A549 (cell line): ENCODE results near the gene C8A. TPM values are rescaled to one million over a fixed set of nuclear protein-coding genes. Genes with fewer than 3 reads are reported as not detected.

Experiments used
- ATAC-seq, 2 experiments: fragments of 200-7000 bp in 1 of 2; fragments of >200 bp in 1 of 2; cut with Nextera tagmentation in 1 of 2; cut with Tn5 transposase in 1 of 2; 3 replicates each; pipeline versions ENCODE4 v1.8.0 to v1.9.1; 2018 to 2020; ENCODE audit warnings: mild to moderate bottlenecking in 1 of 2, moderate library complexity in 1 of 2
- CTCF ChIA-PET: fragments of 300-600 bp; sonication (Branson Sonifier 250); formaldehyde crosslinking; extraction: SDS; loops from one replicate; lab custom pipeline; 2021; ENCODE audit warnings: antibody characterized with exemption, inconsistent platforms; lab: Yijun Ruan, JAX
- POLR2A ChIA-PET: fragments of 350-600 bp; formaldehyde crosslinking; extraction: SDS; loops from one replicate; lab custom pipeline; 2021; ENCODE audit warnings: antibody characterized with exemption, inconsistent platforms; lab: Yijun Ruan, JAX
- DNase-seq, 2 experiments: peaks; one replicate each; pipeline versions ENCODE4 v3.0.0 to v3.0.0-alpha.2; 2011 to 2016; ENCODE audit warnings: low read depth in 1 of 2, low spot score in 1 of 2
- FAIRE-seq: peaks from 2 replicates; lab custom pipeline; 2011; peaks lifted over from hg19 to GRCh38; lab: Jason Lieb, UNC
- H3K27ac ChIP-seq, 2 experiments: fragments of >200 bp; sonication (Bioruptor Twin); formaldehyde crosslinking; 3 replicates each; pipeline ENCODE4 v1.5.1; 2016 to 2017
- H3K4me1 ChIP-seq: fragments of >200 bp; sonication (Bioruptor Twin); formaldehyde crosslinking; 3 replicates; pipeline ENCODE4 v1.6.1; 2016
- H3K4me2 ChIP-seq: fragments of >200 bp; sonication (Bioruptor Twin); formaldehyde crosslinking; 3 replicates; pipeline ENCODE4 v1.6.1; 2016
- H3K4me3 ChIP-seq: fragments of >200 bp; sonication (Bioruptor Twin); formaldehyde crosslinking; 3 replicates; pipeline ENCODE4 v1.5.1; 2016
- H3K9me3 ChIP-seq: fragments of >200 bp; sonication (Bioruptor Twin); formaldehyde crosslinking; 3 replicates; pipeline ENCODE4 v1.6.1; 2016
- ATOH8 ChIP-seq: fragments of 250-450 bp; sonication (Bioruptor Pico); IDR thresholded peaks from 2 replicates; pipeline ENCODE4 v1.5.0; 2020; ENCODE audit warnings: low read depth, mild to moderate bottlenecking, moderate library complexity
- BHLHE40 ChIP-seq: IDR thresholded peaks from 2 replicates; pipeline ENCODE4 v1.6.1; 2012; ENCODE audit warnings: low read depth, low read length, inconsistent platforms
- CBX2 ChIP-seq: fragments of 200-600 bp; sonication (generic); IDR thresholded peaks from 2 replicates; pipeline ENCODE4 v1.6.1; 2016; ENCODE audit warnings: low read depth, mild to moderate bottlenecking, borderline replicate concordance
- CHD2 ChIP-seq: fragments of 150-350 bp; IDR thresholded peaks from 2 replicates; pipeline ENCODE4 v1.6.1; 2014; ENCODE audit warnings: low read length; ENCODE audit not compliant: partially characterized antibody
- EP300 ChIP-seq, 2 experiments: fragments of >200 bp; sonication (Bioruptor Twin); formaldehyde crosslinking; IDR thresholded peaks; 2 replicates in 1 of 2; 3 replicates in 1 of 2; pipeline ENCODE4 v1.6.1; 2016 to 2017
- ESRRA ChIP-seq: fragments of 150-350 bp; IDR thresholded peaks from 2 replicates; pipeline ENCODE4 v1.6.1; 2014; ENCODE audit warnings: mild to moderate bottlenecking, low read length, borderline replicate concordance
- GATA3 ChIP-seq: IDR thresholded peaks from 2 replicates; pipeline ENCODE4 v1.6.1; 2012; ENCODE audit warnings: borderline replicate concordance
- HEYL ChIP-seq: fragments of 250-450 bp; sonication (Bioruptor Pico); IDR thresholded peaks from 2 replicates; pipeline ENCODE4 v1.8.0; 2021; ENCODE audit warnings: mild to moderate bottlenecking, moderate library complexity
- HOXA7 ChIP-seq: fragments of 250-450 bp; sonication (Bioruptor Pico); IDR thresholded peaks from 2 replicates; pipeline ENCODE4 v1.5.0; 2020; ENCODE audit warnings: mild to moderate bottlenecking, moderate library complexity
- MAFK ChIP-seq: fragments of 450-650 bp; IDR thresholded peaks from 2 replicates; pipeline ENCODE4 v1.6.1; 2014; ENCODE audit not compliant: partially characterized antibody
- NFE2L2 ChIP-seq: fragments of 150-350 bp; conservative IDR thresholded peaks from 2 replicates; pipeline ENCODE4 v1.6.1; 2014; ENCODE audit warnings: low read length
- NPAS2 ChIP-seq: fragments of 250-450 bp; sonication (Bioruptor Pico); IDR thresholded peaks from 2 replicates; pipeline ENCODE4 v1.8.0; 2022; ENCODE audit warnings: mild to moderate bottlenecking, moderate library complexity, borderline replicate concordance
- NR3C1 ChIP-seq: fragments of >200 bp; sonication (Bioruptor Twin); formaldehyde crosslinking; IDR thresholded peaks from 3 replicates; pipeline ENCODE4 v1.6.1; 2017
- PHF8 ChIP-seq: fragments of 200-600 bp; sonication (generic); IDR thresholded peaks from 2 replicates; pipeline ENCODE4 v1.6.1; 2016; ENCODE audit warnings: low read depth, mild to moderate bottlenecking, antibody characterized with exemption, moderate library complexity, borderline replicate concordance
- RAD21 ChIP-seq, 2 experiments: fragments of >200 bp in 1 of 2; sonication (Bioruptor Twin) in 1 of 2; formaldehyde crosslinking in 1 of 2; IDR thresholded peaks in 1 of 2; conservative IDR thresholded peaks in 1 of 2; 2 replicates in 1 of 2; 3 replicates in 1 of 2; pipeline ENCODE4 v1.6.1; 2012 to 2018; ENCODE audit warnings: inconsistent platforms in 1 of 2
- RCOR1 ChIP-seq: fragments of 150-350 bp; IDR thresholded peaks from 2 replicates; pipeline ENCODE4 v1.6.1; 2014; ENCODE audit warnings: antibody characterized with exemption, low read length, low read depth
- RNF2 ChIP-seq: fragments of 200-600 bp; sonication (generic); IDR thresholded peaks from 2 replicates; pipeline ENCODE4 v1.6.1; 2016; ENCODE audit warnings: low read depth, mild to moderate bottlenecking, antibody characterized with exemption, moderate library complexity, borderline replicate concordance
- SREBF2 ChIP-seq: fragments of 450-650 bp; IDR thresholded peaks from 2 replicates; pipeline ENCODE4 v1.6.1; 2014; ENCODE audit warnings: mild to moderate bottlenecking, moderate library complexity
- WGBS: methylation state at CpG from one replicate; pipeline ENCODE4 v1.1.6; 2017; ENCODE audit errors: missing lambda C conversion rate; 5-methylcytosine and 5-hydroxymethylcytosine counted together
- polyA plus RNA-seq, 4 experiments: library from polyadenylated mRNA; depleted of rRNA in 3 of 4; stranded (reverse); fragments of >200 nt; fragmentation: RNase III in 1 of 4; extraction: RNeasy Plus Mini Kit Qiagen cat#74134 plus additional on column Dnase treatment in 1 of 4; gene quantifications; 2 replicates in 3 of 4; 3 replicates in 1 of 4; pipeline ENCODE4 v1.2.3, GENCODE V29; 2011 to 2017

C8A gene
- polyA plus RNA-seq, 2 of the 4 experiments (the other 2 are of a cell fraction) = not detected

- H3K27ac ChIP-seq = no peak overlapping the region
- no peak for TF ChIP-seq NPAS2 (CRISPR knock-in tag)
- no peak for TF ChIP-seq RCOR1
- TF ChIP-seq MAFK = no peak
- TF ChIP-seq CBX2 = no peak
- no peak for TF ChIP-seq CHD2
- DNase-seq (no peak), FAIRE-seq (no peak), ATAC-seq (no peak)
- H3K9me3 ChIP-seq = no peaks in the 10 kb centered on the region
- ChIA-PET CTCF (interaction anchor here (1.0 kb wide), 1 partner anchor 180 kb away, joined by 3 read pairs; no protein-coding TSS in a partner anchor), POLR2A (no interaction called here)
- no peaks in the 10 kb centered on the region for H3K4me1 ChIP-seq
- no peak overlapping the region for H3K4me2 ChIP-seq
- no peak overlapping the region for H3K4me3 ChIP-seq
- 80% methylated on average over 1 of the region's 1 CpG for WGBS
Observed at GRCh38 chr1:56966698-56966999, 112.1 kb downstream of the C8A start.

DNA sequence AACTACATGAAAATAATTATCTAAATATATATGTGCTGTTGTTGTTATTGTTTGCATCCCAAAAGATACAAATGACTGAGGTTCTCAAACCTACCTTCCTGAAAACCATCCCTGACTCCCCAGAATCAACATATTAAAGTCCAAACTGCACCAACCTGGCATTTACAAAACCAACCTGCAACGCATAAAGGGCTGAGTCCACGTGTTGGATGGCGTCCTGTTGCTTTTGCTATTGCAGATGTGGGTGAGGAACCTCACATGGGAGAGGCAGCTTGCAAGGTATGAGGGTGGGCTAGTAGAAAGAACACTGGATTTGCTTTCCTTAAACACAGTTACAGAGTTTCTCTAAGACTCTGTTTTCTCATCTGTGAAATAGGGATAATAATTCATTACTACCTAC is 112.8 kb downstream of the C8A start:
- Histone ChIP-seq H3K27ac (no peak overlapping the region), H3K4me2 (no peak overlapping the region), H3K4me1 (no peaks in the 10 kb centered on the region), H3K9me3 (no peaks in the 10 kb centered on the region), H3K4me3 (no peak overlapping the region)
- POLR2A ChIA-PET = no interaction called here
- CTCF ChIA-PET = interaction anchor here (1.0 kb wide), 1 partner anchor 180 kb away, joined by 3 read pairs; no protein-coding TSS in a partner anchor
- WGBS = 17% methylated on average over 3 of the region's 3 CpGs
- ATAC-seq (no peak), FAIRE-seq (no peak), DNase-seq (no peak)
- TF ChIP-seq NFE2L2 = no peak
- no peak for TF ChIP-seq BHLHE40
- no peak for TF ChIP-seq EP300 (IDR thresholded peaks at IDR 0.05)
- no peak for TF ChIP-seq ESRRA
- TF ChIP-seq SREBF2 = no peak
- TF ChIP-seq RCOR1 = no peak
- no peak for TF ChIP-seq CHD2
- no peak for TF ChIP-seq NR3C1
- no peak for TF ChIP-seq HEYL
- TF ChIP-seq PHF8 = no peak
- no peak for TF ChIP-seq RNF2
- TF ChIP-seq GATA3 = no peak
- TF ChIP-seq RAD21 (conservative IDR thresholded peaks at IDR 0.05 in 1 of 2, IDR thresholded peaks at IDR 0.05 in 1 of 2) = no peak
- no peak for TF ChIP-seq HOXA7 (CRISPR knock-in tag)
- TF ChIP-seq ATOH8 = no peak

Other genes starting within 250 kb of the C8A start
- 7.2 and 8.8 TPM in 2 replicates for gene PRKAA2, start 209.5 kb upstream of the C8A start, polyA plus RNA-seq (2011; rRNA removed)
- gene PRKAA2, start 209.5 kb upstream of the C8A start, polyA plus RNA-seq (2017; fragmentation: RNase III; extraction: RNeasy Plus Mini Kit Qiagen cat#74134 plus additional on column Dnase treatment) = 2.8 to 3.8 TPM (median 3.5 TPM) in 3 replicates
- not detected in 2 replicates for gene FYB2, start 35.4 kb upstream of the C8A start, polyA plus RNA-seq (2011; rRNA removed)
- gene FYB2, start 35.4 kb upstream of the C8A start, polyA plus RNA-seq (2017; fragmentation: RNase III; extraction: RNeasy Plus Mini Kit Qiagen cat#74134 plus additional on column Dnase treatment) = not detected in 3 replicates
- gene C8B, start 111.2 kb downstream of the C8A start, polyA plus RNA-seq (2011; rRNA removed) = not detected in 2 replicates
- not detected in 3 replicates for gene C8B, start 111.2 kb downstream of the C8A start, polyA plus RNA-seq (2017; fragmentation: RNase III; extraction: RNeasy Plus Mini Kit Qiagen cat#74134 plus additional on column Dnase treatment)